HG03342 (cell line): ENCODE results near the gene GUCA1A.
"Not testable (repeated sequence)": the region's sequence is repeated elsewhere in the genome, so short reads cannot be mapped to it uniquely, and the experiment has no call there.

Source experiments
- ATAC-seq: cut with Tn5 transposase; IDR thresholded peaks from one replicate; pipeline ENCODE4 v1.9.1; 2021; ENCODE audit warnings: mild to moderate bottlenecking, moderate library complexity; ENCODE audit not compliant: unreplicated experiment

Gene GUCA1A

GRCh38 chr6:42171813-42172581 is 1.2 kb upstream of the GUCA1A start:
- no peak for ATAC-seq

GRCh38 chr6:42175860-42176259 is 2.7 kb downstream of the GUCA1A start:
- no peak for ATAC-seq

DNA sequence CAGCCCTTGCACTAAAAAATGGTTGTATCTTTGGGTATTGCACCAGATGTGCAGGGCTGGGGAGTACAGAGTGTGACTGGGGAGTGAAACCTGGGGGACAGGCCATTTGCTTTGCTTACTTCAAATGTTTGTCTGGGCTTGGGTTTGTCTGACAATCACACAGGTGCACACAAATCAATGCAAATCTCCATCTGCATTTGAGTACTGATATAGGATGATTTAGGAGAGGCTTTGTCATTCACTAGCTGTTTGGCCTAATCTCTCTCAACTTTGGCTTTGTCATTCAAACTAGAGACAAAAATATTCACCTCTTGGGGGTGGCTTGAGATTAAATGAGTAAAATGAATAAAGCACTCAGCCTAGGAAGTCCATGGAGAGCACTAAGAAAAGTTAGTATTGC is 3.8 kb downstream of the GUCA1A start:
- no peak for ATAC-seq

GRCh38 chr6:42177514-42178364 is 4.6 kb downstream of the GUCA1A start:
- ATAC-seq: no peak

- no peak for ATAC-seq
These were observed 6.2 kb downstream of the GUCA1A start for GRCh38 chr6:42179261-42179944.

GRCh38 chr6:42179945-42180313 is 6.8 kb downstream of the GUCA1A start:
- no peak for ATAC-seq

- no peak for ATAC-seq
These were observed 8.9 kb downstream of the GUCA1A start for GRCh38 chr6:42182101-42182500.

DNA sequence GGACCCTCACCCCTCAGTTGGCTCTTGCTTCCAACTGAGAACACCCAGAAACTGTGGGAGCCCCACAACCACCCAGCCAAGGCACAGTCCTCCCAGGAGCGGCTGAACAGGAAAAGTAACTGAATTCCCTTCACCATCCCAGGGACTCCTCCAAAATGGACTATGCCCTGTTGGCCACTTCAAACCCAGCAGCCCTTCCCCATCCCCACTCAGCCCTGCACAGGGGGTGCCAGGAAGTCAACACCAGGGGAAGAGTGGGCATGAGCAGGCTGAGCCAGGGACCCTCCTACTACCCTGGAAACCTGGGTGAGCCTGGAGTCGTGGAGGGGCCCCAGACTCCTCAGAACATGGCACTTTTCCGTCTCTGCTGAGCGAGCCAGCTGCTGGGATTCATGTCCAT is 11.3 kb downstream of the GUCA1A start:
- no peak for ATAC-seq

- no peak for ATAC-seq
These were observed 12.4 kb downstream of the GUCA1A start for GRCh38 chr6:42185597-42185996.

GRCh38 chr6:42188406-42188805 is 15.2 kb downstream of the GUCA1A start:
- ATAC-seq: no peak

DNA sequence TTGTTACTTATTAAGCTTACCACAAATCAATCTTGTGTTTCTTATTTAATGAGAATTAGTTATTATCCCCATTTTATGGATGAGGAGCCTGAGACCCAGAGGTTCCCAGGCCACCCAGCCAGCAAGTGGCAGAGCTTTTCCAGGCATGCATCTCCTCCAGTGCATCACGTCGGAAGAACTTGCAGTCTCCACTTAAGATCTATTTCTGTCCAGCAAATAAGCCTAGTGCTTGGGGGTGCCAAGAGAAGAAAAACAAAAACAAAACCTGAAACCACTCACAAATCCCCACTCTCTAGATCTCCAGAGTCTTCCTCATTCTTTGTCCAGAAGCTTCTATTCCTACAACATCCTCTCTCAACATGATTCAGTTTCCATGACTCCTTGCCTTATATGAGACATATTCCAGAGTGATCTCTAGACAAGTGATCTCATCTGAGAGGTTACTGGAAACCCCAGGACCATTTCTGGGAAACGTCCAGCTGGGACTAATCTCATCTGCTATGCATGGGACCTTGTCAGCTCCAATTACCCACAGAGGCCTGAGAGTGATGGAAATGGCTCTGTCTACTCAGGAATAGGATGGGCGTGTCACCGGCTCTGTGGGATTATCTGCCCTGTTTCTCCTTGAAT is 17.5 kb downstream of the GUCA1A start:
- ATAC-seq: no peak

DNA sequence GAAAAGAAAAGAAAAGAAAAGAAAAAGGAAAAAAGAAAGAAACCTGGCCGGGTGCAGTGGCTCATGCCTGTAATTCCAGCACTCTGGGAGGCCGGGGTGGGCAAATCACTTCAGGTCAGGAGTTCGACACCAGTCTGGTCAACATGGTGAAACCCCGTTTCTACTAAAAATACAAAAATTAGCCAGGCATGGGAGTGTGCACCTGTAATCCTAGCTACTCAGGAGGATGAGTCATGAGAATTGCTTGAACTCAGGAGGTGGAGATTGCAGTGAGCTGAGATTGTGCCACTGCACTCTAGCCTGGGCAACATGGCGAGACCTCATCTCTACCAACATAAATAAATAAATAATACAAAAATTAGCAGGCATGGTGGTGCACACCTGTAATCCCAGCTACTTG is 19.2 kb downstream of the GUCA1A start:
- ATAC-seq: not testable (repeated sequence)

GRCh38 chr6:42193491-42193894 is 20.3 kb downstream of the GUCA1A start:
- no peak for ATAC-seq

DNA sequence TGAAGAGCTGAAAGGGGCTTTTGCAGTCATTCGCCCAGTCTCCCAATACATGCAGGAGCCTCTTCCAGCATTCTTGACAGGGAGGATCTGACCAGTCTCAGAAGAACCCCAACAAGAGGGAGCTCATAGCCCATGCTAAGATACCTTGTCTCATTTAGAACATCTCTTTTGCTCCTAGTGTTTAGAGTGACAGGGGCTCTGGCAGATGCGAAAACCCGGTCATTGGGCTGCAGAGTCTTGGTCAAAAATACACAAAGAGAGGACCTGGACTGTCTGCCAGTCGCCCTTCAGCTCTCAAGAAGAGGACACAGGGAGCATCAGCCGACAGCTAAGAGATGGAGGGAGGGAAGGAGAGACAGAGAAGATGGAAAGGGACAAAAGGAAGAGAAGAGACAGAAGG is 20.9 kb downstream of the GUCA1A start:
- no peak for ATAC-seq

GRCh38 chr6:42195415-42195814 is 22.3 kb downstream of the GUCA1A start:
- ATAC-seq: no peak

- ATAC-seq: no peak
These were observed 24.6 kb downstream of the GUCA1A start for GRCh38 chr6:42197555-42198362.

DNA sequence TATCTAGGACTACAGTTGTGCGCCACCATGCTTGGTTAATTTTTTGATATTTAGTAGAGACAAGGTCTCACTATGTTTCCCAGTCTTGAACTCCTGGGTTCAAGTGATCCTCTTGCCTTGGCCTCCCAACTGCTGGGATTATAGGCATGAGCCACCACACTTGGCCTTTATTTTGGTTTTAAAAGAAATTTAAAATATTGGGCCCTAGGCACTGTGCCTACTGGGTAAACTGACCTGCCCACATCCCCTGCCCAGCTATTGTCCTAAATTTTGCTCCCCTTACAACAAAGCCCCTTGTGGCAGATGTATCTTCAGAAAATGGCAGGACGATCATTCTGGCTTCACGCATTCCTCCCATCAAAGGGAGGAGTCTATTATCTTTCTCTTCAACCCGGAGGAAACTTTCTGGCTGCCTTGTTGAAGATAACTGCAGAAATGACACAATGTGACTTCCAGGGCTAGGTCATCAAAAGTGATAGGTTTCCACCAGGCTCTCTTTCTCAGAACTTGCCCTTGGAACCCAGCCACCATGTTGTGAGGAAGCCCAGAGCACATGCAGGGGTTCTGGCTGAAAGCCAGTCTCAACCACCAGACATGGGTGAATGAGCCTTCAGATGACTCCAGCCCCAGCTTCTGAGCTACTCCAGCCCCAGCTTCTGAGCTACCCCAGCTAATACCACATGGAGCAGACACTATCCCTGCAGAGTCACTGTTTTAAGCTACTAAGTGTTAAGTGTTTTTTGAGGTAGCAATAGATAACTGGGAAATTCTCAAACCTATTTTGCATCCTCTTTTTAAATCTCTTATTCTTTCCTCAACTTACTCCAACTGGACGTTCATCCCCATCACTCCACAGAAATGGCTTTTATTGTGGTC is 26.2 kb downstream of the GUCA1A start:
- ATAC-seq: no peak

DNA sequence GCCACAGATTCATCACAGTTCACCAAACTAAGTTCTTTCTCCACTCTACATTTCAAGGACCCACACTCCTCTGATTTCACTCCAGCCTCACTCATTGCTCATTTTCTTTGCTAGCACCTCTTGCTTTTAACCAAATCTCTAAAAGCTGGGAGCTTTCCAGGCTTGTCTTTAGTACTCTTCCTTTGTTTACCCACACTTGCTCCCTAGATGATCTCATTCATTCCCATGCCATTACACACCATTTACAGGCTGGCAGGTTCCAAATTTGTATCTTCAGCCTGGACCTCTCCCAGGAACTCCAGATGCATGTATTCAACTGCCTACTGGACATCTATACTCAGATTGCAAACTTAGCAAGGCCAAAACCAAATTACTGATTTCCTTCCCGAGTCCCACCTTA is 26.9 kb downstream of the GUCA1A start:
- no peak for ATAC-seq

GRCh38 chr6:42201382-42201781 is 28.2 kb downstream of the GUCA1A start:
- no peak for ATAC-seq
